IMR-90 (cell line): Measurements from ENCODE around the gene ACAP2. TPM values are rescaled to one million over a fixed set of nuclear protein-coding genes. Genes with fewer than 3 reads are reported as not detected.

Experiments used
- ATAC-seq: fragments of 200-7000 bp; cut with Tn5 transposase; 2 replicates; pipeline ENCODE4 v1.9.1; 2020; ENCODE audit warnings: low read depth, mild to moderate bottlenecking, moderate library complexity
- BruUV-seq: library from RNA; stranded (reverse); fragments of 400-500 nt; replicated peaks from 2 replicates; lab custom pipeline; 2021; lab: Mats Ljungman, UMichigan
- CTCF ChIA-PET: fragments of 300-600 bp; formaldehyde crosslinking; extraction: SDS; loops from one replicate; lab custom pipeline; 2021; ENCODE audit warnings: antibody characterized with exemption; lab: Yijun Ruan, JAX
- POLR2A ChIA-PET: fragments of 300-600 bp; sonication (Branson Sonifier 250); formaldehyde crosslinking; loops from one replicate; lab custom pipeline; 2022; ENCODE audit warnings: antibody characterized with exemption; ENCODE audit not compliant: unreplicated experiment; lab: Charles Lee
- DNase-seq: peaks from one replicate; pipeline ENCODE4 v3.0.0; 2013
- H2AFZ ChIP-seq: replicated peaks from 2 replicates; pipeline ENCODE3; 2013; ENCODE audit warnings: low read length, mild to moderate bottlenecking; ENCODE audit not compliant: poor library complexity
- H2AK5ac ChIP-seq: 2 replicates; pipeline ENCODE4 v1.6.1; 2013; ENCODE audit warnings: low read depth, low read length, inconsistent platforms
- H2AK9ac ChIP-seq: replicated peaks from 2 replicates; pipeline ENCODE3; 2013; ENCODE audit warnings: mild to moderate bottlenecking, low read depth, low read length, moderate library complexity; ENCODE audit not compliant: poor library complexity
- H2BK120ac ChIP-seq: 2 replicates; pipeline ENCODE4 v1.6.1; 2013; ENCODE audit warnings: low read depth, low read length, inconsistent platforms
- H2BK15ac ChIP-seq: 3 replicates; pipeline ENCODE4 v1.6.1; 2013; ENCODE audit warnings: low read depth, low read length, inconsistent platforms
- H2BK20ac ChIP-seq: 2 replicates; pipeline ENCODE4 v1.6.1; 2013; ENCODE audit warnings: low read depth, mild to moderate bottlenecking, inconsistent platforms, low read length, moderate library complexity
- H2BK5ac ChIP-seq: 2 replicates; pipeline ENCODE4 v1.6.1; 2013; ENCODE audit warnings: mild to moderate bottlenecking, low read depth, low read length, inconsistent platforms; ENCODE audit not compliant: poor library complexity, severe bottlenecking
- H3K14ac ChIP-seq: replicated peaks from 2 replicates; pipeline ENCODE4 v1.6.1; 2013; ENCODE audit warnings: low read depth, low read length, inconsistent platforms
- H3K18ac ChIP-seq: 2 replicates; pipeline ENCODE4 v1.6.1; 2013; ENCODE audit warnings: low read depth, low read length, control low read depth
- H3K23ac ChIP-seq: 2 replicates; pipeline ENCODE4 v1.6.1; 2013; ENCODE audit warnings: low read depth, low read length, inconsistent platforms
- H3K27ac ChIP-seq: 2 replicates; pipeline ENCODE4 v1.5.1; 2013; ENCODE audit warnings: mild to moderate bottlenecking, control low read depth, low read length; ENCODE audit not compliant: insufficient read depth
- H3K27me3 ChIP-seq: 2 replicates; pipeline ENCODE4 v1.6.1; 2013; ENCODE audit warnings: low read length; ENCODE audit not compliant: control insufficient read depth, insufficient read depth
- H3K36me3 ChIP-seq: 2 replicates; pipeline ENCODE4 v1.6.1; 2013; ENCODE audit warnings: low read length, mixed read lengths; ENCODE audit not compliant: control insufficient read depth, insufficient read depth
- H3K4ac ChIP-seq: 2 replicates; pipeline ENCODE4 v1.6.1; 2013; ENCODE audit warnings: low read depth, low read length, inconsistent platforms
- H3K4me1 ChIP-seq: 2 replicates; pipeline ENCODE4 v1.6.1; 2013; ENCODE audit warnings: low read length, mixed read lengths; ENCODE audit not compliant: control insufficient read depth, insufficient read depth
- H3K4me2 ChIP-seq: 2 replicates; pipeline ENCODE4 v1.6.1; 2013; ENCODE audit warnings: low read depth, mild to moderate bottlenecking, control low read depth, low read length, moderate library complexity
- H3K4me3 ChIP-seq: 2 replicates; pipeline ENCODE4 v1.5.1; 2013; ENCODE audit warnings: low read depth, mild to moderate bottlenecking, control low read depth, low read length, moderate library complexity; ENCODE audit not compliant: insufficient read depth
- H3K56ac ChIP-seq: 2 replicates; pipeline ENCODE4 v1.6.1; 2013; ENCODE audit warnings: low read length, inconsistent platforms; ENCODE audit not compliant: insufficient read depth; ENCODE audit errors: extremely low read depth
- H3K79me1 ChIP-seq, 2 experiments: 2 replicates each; pipeline ENCODE4 v1.6.1; 2013; ENCODE audit warnings: low read length in 2 of 2, inconsistent platforms in 1 of 2, low read depth in 1 of 2
- H3K9ac ChIP-seq: 2 replicates; pipeline ENCODE4 v1.6.1; 2013; ENCODE audit warnings: low read depth, low read length, control low read depth
- H3K9me1 ChIP-seq: 2 replicates; pipeline ENCODE4 v1.6.1; 2013; ENCODE audit warnings: low read length, inconsistent platforms; ENCODE audit not compliant: insufficient read depth
- H3K9me3 ChIP-seq: 2 replicates; pipeline ENCODE4 v1.6.1; 2013; ENCODE audit warnings: low read length; ENCODE audit not compliant: control insufficient read depth, insufficient read depth
- H4K20me1 ChIP-seq: 2 replicates; pipeline ENCODE4 v1.6.1; 2013; ENCODE audit warnings: low read length, inconsistent platforms; ENCODE audit not compliant: insufficient read depth
- H4K5ac ChIP-seq: 2 replicates; pipeline ENCODE4 v1.6.1; 2013; ENCODE audit warnings: mild to moderate bottlenecking, low read depth, low read length, control low read depth
- H4K8ac ChIP-seq, 2 experiments: 2 replicates each; pipeline ENCODE4 v1.6.1; 2013; ENCODE audit warnings: low read depth in 2 of 2, low read length in 2 of 2, control low read depth in 1 of 2, inconsistent platforms in 1 of 2
- H4K91ac ChIP-seq: 2 replicates; pipeline ENCODE4 v1.6.1; 2013; ENCODE audit warnings: low read depth, low read length, inconsistent platforms; ENCODE audit not compliant: insufficient read depth
- BHLHE40 ChIP-seq: fragments of 150-350 bp; IDR thresholded peaks from 2 replicates; pipeline ENCODE4 v1.6.1; 2016; ENCODE audit warnings: mild to moderate bottlenecking, low read depth, low read length
- CEBPB ChIP-seq: IDR thresholded peaks from 2 replicates; pipeline ENCODE4 v1.6.1; 2012; ENCODE audit warnings: low read depth, low read length, improper control_type of control experiment
- CHD1 ChIP-seq: IDR thresholded peaks from 2 replicates; pipeline ENCODE4 v1.6.1; 2012; ENCODE audit warnings: low read depth, low read length, improper control_type of control experiment
- FOS ChIP-seq: fragments of 150-350 bp; IDR thresholded peaks from 2 replicates; pipeline ENCODE4 v1.6.1; 2016; ENCODE audit warnings: low read depth, low read length
- MAFK ChIP-seq: IDR thresholded peaks from 2 replicates; pipeline ENCODE4 v1.6.1; 2012; ENCODE audit warnings: low read depth, low read length, improper control_type of control experiment
- MAZ ChIP-seq: IDR thresholded peaks from 2 replicates; pipeline ENCODE4 v1.6.1; 2012; ENCODE audit warnings: low read depth, mild to moderate bottlenecking, low read length, improper control_type of control experiment, moderate library complexity, borderline replicate concordance
- NFE2L2 ChIP-seq: fragments of 150-350 bp; IDR thresholded peaks from 2 replicates; pipeline ENCODE4 v1.6.1; 2016; ENCODE audit warnings: low read depth, mild to moderate bottlenecking, low read length
- POLR2A ChIP-seq: IDR thresholded peaks from 2 replicates; pipeline ENCODE4 v1.6.1; 2012; ENCODE audit warnings: mild to moderate bottlenecking, low read depth, low read length
- RAD21 ChIP-seq: IDR thresholded peaks from 2 replicates; pipeline ENCODE4 v1.6.1; 2012; ENCODE audit warnings: low read length, improper control_type of control experiment
- RCOR1 ChIP-seq: IDR thresholded peaks from 2 replicates; pipeline ENCODE4 v1.6.1; 2012; ENCODE audit warnings: mild to moderate bottlenecking, low read length, improper control_type of control experiment; ENCODE audit not compliant: insufficient replicate concordance
- RFX5 ChIP-seq: IDR thresholded peaks from 2 replicates; pipeline ENCODE4 v1.8.0; 2012; ENCODE audit warnings: low read depth, mild to moderate bottlenecking, low read length, moderate library complexity
- SMC3 ChIP-seq: fragments of 150-350 bp; IDR thresholded peaks from 2 replicates; pipeline ENCODE4 v1.6.1; 2016; ENCODE audit warnings: low read depth, mild to moderate bottlenecking, antibody characterized with exemption, low read length, moderate library complexity
- WGBS, 2 experiments: methylation state at CpG; one replicate each; pipeline versions ENCODE4 v1.1.5 to v1.1.7; 2013; ENCODE audit warnings: missing lambda C conversion rate in 2 of 2; ENCODE audit not compliant: insufficient read length in 1 of 2; ENCODE audit errors: extremely low coverage in 2 of 2; 5-methylcytosine and 5-hydroxymethylcytosine counted together
- dilution Hi-C: fragments of 300-500 bp; cut with HindIII; formaldehyde crosslinking; loops from one replicate; pipeline ENCODE4 v1.14.3; 2018; ENCODE audit warnings: low sequenced_read_pairs; ENCODE audit not compliant: unreplicated experiment
- in situ Hi-C: fragments of 300-500 bp; cut with MboI; formaldehyde crosslinking; loops from 3 replicates; pipeline ENCODE4 v1.14.3; 2019; ENCODE audit warnings: low sequenced_read_pairs, inconsistent platforms, mixed read lengths
- intact Hi-C: fragments of 100-400 bp; cut with micrococcal nuclease; formaldehyde crosslinking; loops from 2 replicates; pipeline ENCODE4 v1.10.0; 2022
- polyA plus RNA-seq, 3 experiments: library from polyadenylated mRNA; depleted of rRNA; stranded (reverse); fragments of >200 nt; gene quantifications; 2 replicates each; pipeline ENCODE4 v1.2.3, GENCODE V29; 2012; ENCODE audit warnings: low replicate concordance in 1 of 3
- total RNA-seq: library from RNA; depleted of rRNA; stranded (reverse); fragments of >200 nt; gene quantifications from 2 replicates; pipeline ENCODE4 v1.2.3, GENCODE V29; 2012
- TF ChIP-seq, protein P1 (sequence below): conservative IDR thresholded peaks from 2 replicates; pipeline ENCODE4 v1.5.1; 2012; ENCODE audit warnings: mild to moderate bottlenecking, low read depth, low read length, improper control_type of control experiment
- TF ChIP-seq, protein P2 (sequence below): fragments of 150-350 bp; IDR thresholded peaks from 2 replicates; pipeline ENCODE4 v1.6.1; 2016; ENCODE audit warnings: low read depth, mild to moderate bottlenecking, low read length, moderate library complexity, borderline replicate concordance
- TF ChIP-seq, protein P3 (sequence below): fragments of 150-350 bp; IDR thresholded peaks from 2 replicates; pipeline ENCODE4 v1.6.1; 2017; ENCODE audit warnings: mild to moderate bottlenecking, antibody characterized with exemption, low read length, low read depth

Gene ACAP2
- total and polyA plus RNA-seq, 2 of the 4 experiments (the other 2 are of a cell fraction): 11.9 to 35.1 TPM

GRCh38 chr3:195441051-195441450, 1.8 kb downstream of the ACAP2 start:
- Histone ChIP-seq H3K79me1 (peaks cover 3 to 30% of the 10 kb centered on the region in 2 experiments), H3K27ac (peak overlapping the region; percentile 39; the same call in 1 of the 2 replicates), H3K9me3 (no peaks in the 10 kb centered on the region), H2BK20ac (no peak overlapping the region), H3K4ac (no peak overlapping the region), H3K4me2 (peak overlapping the region; percentile 78), H3K27me3 (no peaks in the 10 kb centered on the region), H3K4me1 (peaks cover 2% of the 10 kb centered on the region; the same call in 1 of the 2 replicates), H4K8ac (no peak overlapping the region), H2AK5ac (no peak overlapping the region), H2AFZ (no peak overlapping the region), H3K4me3 (peak overlapping the region; percentile 39; the same call in 1 of the 2 replicates), H3K56ac (no peak overlapping the region), H2AK9ac (no peak overlapping the region), H3K9ac (peak overlapping the region; percentile 68; the same call in 1 of the 2 replicates), H2BK5ac (no peak overlapping the region), H4K5ac (no peak overlapping the region), H4K20me1 (peaks cover 31% of the 10 kb centered on the region), H4K91ac (no peak overlapping the region), H2BK120ac (no peak overlapping the region), H3K23ac (peak overlapping the region; percentile 95; the same call in 1 of the 2 replicates), H2BK15ac (no peak overlapping the region), H3K36me3 (no peaks in the 10 kb centered on the region), H3K14ac (no peak overlapping the region), H3K9me1 (no peaks in the 10 kb centered on the region), H3K18ac (no peak overlapping the region)
- TF ChIP-seq, protein P1, sequence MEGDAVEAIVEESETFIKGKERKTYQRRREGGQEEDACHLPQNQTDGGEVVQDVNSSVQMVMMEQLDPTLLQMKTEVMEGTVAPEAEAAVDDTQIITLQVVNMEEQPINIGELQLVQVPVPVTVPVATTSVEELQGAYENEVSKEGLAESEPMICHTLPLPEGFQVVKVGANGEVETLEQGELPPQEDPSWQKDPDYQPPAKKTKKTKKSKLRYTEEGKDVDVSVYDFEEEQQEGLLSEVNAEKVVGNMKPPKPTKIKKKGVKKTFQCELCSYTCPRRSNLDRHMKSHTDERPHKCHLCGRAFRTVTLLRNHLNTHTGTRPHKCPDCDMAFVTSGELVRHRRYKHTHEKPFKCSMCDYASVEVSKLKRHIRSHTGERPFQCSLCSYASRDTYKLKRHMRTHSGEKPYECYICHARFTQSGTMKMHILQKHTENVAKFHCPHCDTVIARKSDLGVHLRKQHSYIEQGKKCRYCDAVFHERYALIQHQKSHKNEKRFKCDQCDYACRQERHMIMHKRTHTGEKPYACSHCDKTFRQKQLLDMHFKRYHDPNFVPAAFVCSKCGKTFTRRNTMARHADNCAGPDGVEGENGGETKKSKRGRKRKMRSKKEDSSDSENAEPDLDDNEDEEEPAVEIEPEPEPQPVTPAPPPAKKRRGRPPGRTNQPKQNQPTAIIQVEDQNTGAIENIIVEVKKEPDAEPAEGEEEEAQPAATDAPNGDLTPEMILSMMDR: no peak
- TF ChIP-seq MAFK (peak; percentile 59), CHD1 (no peak), CEBPB (no peak), RFX5 (no peak), SMC3 (no peak), POLR2A (no peak), RAD21 (no peak), FOS (no peak), MAZ (no peak), NFE2L2 (peak; percentile 95), RCOR1 (no peak), BHLHE40 (no peak)
- TF ChIP-seq, protein P2, sequence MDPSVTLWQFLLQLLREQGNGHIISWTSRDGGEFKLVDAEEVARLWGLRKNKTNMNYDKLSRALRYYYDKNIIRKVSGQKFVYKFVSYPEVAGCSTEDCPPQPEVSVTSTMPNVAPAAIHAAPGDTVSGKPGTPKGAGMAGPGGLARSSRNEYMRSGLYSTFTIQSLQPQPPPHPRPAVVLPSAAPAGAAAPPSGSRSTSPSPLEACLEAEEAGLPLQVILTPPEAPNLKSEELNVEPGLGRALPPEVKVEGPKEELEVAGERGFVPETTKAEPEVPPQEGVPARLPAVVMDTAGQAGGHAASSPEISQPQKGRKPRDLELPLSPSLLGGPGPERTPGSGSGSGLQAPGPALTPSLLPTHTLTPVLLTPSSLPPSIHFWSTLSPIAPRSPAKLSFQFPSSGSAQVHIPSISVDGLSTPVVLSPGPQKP: no peak
- TF ChIP-seq, protein P3, sequence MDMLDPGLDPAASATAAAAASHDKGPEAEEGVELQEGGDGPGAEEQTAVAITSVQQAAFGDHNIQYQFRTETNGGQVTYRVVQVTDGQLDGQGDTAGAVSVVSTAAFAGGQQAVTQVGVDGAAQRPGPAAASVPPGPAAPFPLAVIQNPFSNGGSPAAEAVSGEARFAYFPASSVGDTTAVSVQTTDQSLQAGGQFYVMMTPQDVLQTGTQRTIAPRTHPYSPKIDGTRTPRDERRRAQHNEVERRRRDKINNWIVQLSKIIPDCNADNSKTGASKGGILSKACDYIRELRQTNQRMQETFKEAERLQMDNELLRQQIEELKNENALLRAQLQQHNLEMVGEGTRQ: no peak
- POLR2A ChIA-PET: no interaction called here
- BruUV-seq: TSS peak; percentile 43
- in situ Hi-C loops (no loop called here), intact Hi-C loops (loop anchor here (5.0 kb wide), 1 partner anchor 76 kb away; no protein-coding TSS in a partner anchor), dilution Hi-C loops (no loop called here)
- DNase-seq (peak; percentile 8), ATAC-seq (no peak)
- no CpG with 5 or more reads among the region's 2 CpGs for WGBS, 2 experiments
- CTCF ChIA-PET: interaction anchor here (0.7 to 1.8 kb wide), 5 partner anchors 73 to 409 kb away, joined by 3 to 5 read pairs (median 3); partner anchors contain the start of gene XXYLT1
